Loucy (cell line): ENCODE data around the gene ADGRL3.
"Not testable (repeated sequence)": the region's sequence is repeated elsewhere in the genome, so short reads cannot be mapped to it uniquely, and the experiment has no call there.

Experiments
- H2AFZ ChIP-seq: fragments of 200-600 bp; sonication (generic); 2 replicates; pipeline ENCODE4 v1.6.0; 2016; ENCODE audit warnings: antibody characterized with exemption, mild to moderate bottlenecking, low read length, moderate library complexity
- H3F3A ChIP-seq: fragments of 200-600 bp; 2 replicates; pipeline ENCODE4 v1.6.0; 2016; ENCODE audit warnings: antibody characterized with exemption, low read depth, mild to moderate bottlenecking
- H3K27me3 ChIP-seq: fragments of 200-600 bp; sonication (generic); 2 replicates; pipeline ENCODE4 v1.6.1; 2014; ENCODE audit warnings: low read length, mild to moderate bottlenecking; ENCODE audit not compliant: insufficient read depth, poor library complexity, severe bottlenecking
- H3K36me3 ChIP-seq: fragments of 200-600 bp; sonication (generic); 2 replicates; pipeline ENCODE4 v1.6.1; 2016; ENCODE audit warnings: low read length; ENCODE audit not compliant: insufficient read depth
- H3K4me1 ChIP-seq: fragments of 200-600 bp; sonication (generic); 2 replicates; pipeline ENCODE4 v1.5.1; 2014; ENCODE audit warnings: low read length, mild to moderate bottlenecking; ENCODE audit not compliant: insufficient read depth, poor library complexity, severe bottlenecking
- H3K4me2 ChIP-seq: fragments of 200-600 bp; sonication (generic); 2 replicates; pipeline ENCODE4 v1.6.0; 2014; ENCODE audit warnings: antibody characterized with exemption, low read length, low read depth, mild to moderate bottlenecking; ENCODE audit not compliant: poor library complexity, severe bottlenecking
- H3K4me3 ChIP-seq: fragments of 200-600 bp; sonication (generic); 2 replicates; pipeline ENCODE4 v1.5.1; 2014; ENCODE audit warnings: low read length, mild to moderate bottlenecking, mixed read lengths; ENCODE audit not compliant: poor library complexity, severe bottlenecking
- H3K79me2 ChIP-seq: fragments of 200-600 bp; sonication (generic); 2 replicates; pipeline ENCODE4 v1.6.1; 2014; ENCODE audit warnings: low read length; ENCODE audit not compliant: insufficient read depth
- H3K9ac ChIP-seq: fragments of 200-600 bp; sonication (generic); 2 replicates; pipeline ENCODE4 v1.6.0; 2014; ENCODE audit warnings: mild to moderate bottlenecking, low read depth, low read length, moderate library complexity; ENCODE audit not compliant: poor library complexity, severe bottlenecking
- H3K9me2 ChIP-seq: fragments of 200-600 bp; sonication (generic); replicated peaks from 2 replicates; pipeline ENCODE4 v1.6.1; 2016; ENCODE audit warnings: low read depth, low read length, mixed read lengths
- H3K9me3 ChIP-seq: fragments of 200-600 bp; sonication (generic); 2 replicates; pipeline ENCODE4 v1.6.1; 2014; ENCODE audit warnings: mild to moderate bottlenecking, antibody characterized with exemption, low read length, low read depth; ENCODE audit not compliant: insufficient read depth
- H4K20me1 ChIP-seq: fragments of 200-600 bp; sonication (generic); 2 replicates; pipeline ENCODE4 v1.6.0; 2014; ENCODE audit warnings: antibody characterized with exemption, low read length, mild to moderate bottlenecking; ENCODE audit not compliant: insufficient read depth, poor library complexity, severe bottlenecking
- CTCF ChIP-seq: fragments of 200-600 bp; sonication (generic); conservative IDR thresholded peaks from 2 replicates; pipeline ENCODE4 v1.5.1; 2014; ENCODE audit warnings: mild to moderate bottlenecking, antibody characterized with exemption, low read length
- EZH2phosphoT487 ChIP-seq: fragments of 200-600 bp; IDR thresholded peaks from 2 replicates; pipeline ENCODE4 v1.6.1; 2018; ENCODE audit warnings: antibody characterized with exemption, mild to moderate bottlenecking, moderate library complexity, borderline replicate concordance

The ADGRL3 gene

GRCh38 chr4:61760820-61761219, 560.7 kb downstream of the ADGRL3 start:
- no peaks in the 10 kb centered on the region for H3K79me2 ChIP-seq
- no peak overlapping the region for H2AFZ ChIP-seq
- H3K9me2 ChIP-seq, result no peaks in the 10 kb centered on the region
- no peaks in the 10 kb centered on the region; the same call in 1 of the 2 replicates for H3K9me3 ChIP-seq
- H3K27me3 ChIP-seq, result no peaks in the 10 kb centered on the region
- no peaks in the 10 kb centered on the region for H3K36me3 ChIP-seq
- no peak overlapping the region for H3K4me2 ChIP-seq
- TF ChIP-seq EZH2phosphoT487 (no peak), CTCF (no peak)
- no peaks in the 10 kb centered on the region for H3K4me1 ChIP-seq
- H3K4me3 ChIP-seq, result no peak overlapping the region
- H3F3A ChIP-seq, result no peaks in the 10 kb centered on the region
- no peak overlapping the region for H3K9ac ChIP-seq
- no peaks in the 10 kb centered on the region for H4K20me1 ChIP-seq

- Histone ChIP-seq H3K9ac (no peak overlapping the region), H3K9me2 (no peaks in the 10 kb centered on the region), H2AFZ (no peak overlapping the region), H3F3A (no peaks in the 10 kb centered on the region), H3K79me2 (no peaks in the 10 kb centered on the region), H3K4me3 (no peak overlapping the region), H3K27me3 (no peaks in the 10 kb centered on the region), H3K4me1 (no peaks in the 10 kb centered on the region), H3K9me3 (no peaks in the 10 kb centered on the region; the same call in 1 of the 2 replicates), H3K4me2 (no peak overlapping the region), H3K36me3 (no peaks in the 10 kb centered on the region), H4K20me1 (no peaks in the 10 kb centered on the region)
- TF ChIP-seq CTCF, result no peak
- TF ChIP-seq EZH2phosphoT487, result no peak
Observed at GRCh38 chr4:61762722-61763627, 562.8 kb downstream of the ADGRL3 start.

GRCh38 chr4:61763682-61764081, 563.6 kb downstream of the ADGRL3 start:
- H3K36me3 ChIP-seq, result no peaks in the 10 kb centered on the region
- H3K4me2 ChIP-seq, result no peak overlapping the region
- no peak overlapping the region for H2AFZ ChIP-seq
- H3F3A ChIP-seq, result no peaks in the 10 kb centered on the region
- no peak overlapping the region for H3K9ac ChIP-seq
- TF ChIP-seq EZH2phosphoT487 (no peak), CTCF (no peak)
- no peaks in the 10 kb centered on the region for H4K20me1 ChIP-seq
- H3K27me3 ChIP-seq, result no peaks in the 10 kb centered on the region
- no peak overlapping the region for H3K4me3 ChIP-seq
- no peaks in the 10 kb centered on the region for H3K4me1 ChIP-seq
- H3K79me2 ChIP-seq, result no peaks in the 10 kb centered on the region
- H3K9me3 ChIP-seq, result no peaks in the 10 kb centered on the region; the same call in 1 of the 2 replicates
- H3K9me2 ChIP-seq, result no peaks in the 10 kb centered on the region

- H3K4me2 ChIP-seq, H3K36me3 ChIP-seq, H3K79me2 ChIP-seq, H4K20me1 ChIP-seq, H2AFZ ChIP-seq, H3K4me1 ChIP-seq, H3K27me3 ChIP-seq, H3K4me3 ChIP-seq, H3K9me3 ChIP-seq, H3K9me2 ChIP-seq, H3F3A ChIP-seq, H3K9ac ChIP-seq: not testable (repeated sequence)
Observed at GRCh38 chr4:61764090-61764489, 564.0 kb downstream of the ADGRL3 start.

GRCh38 chr4:61769444-61770167, 569.5 kb downstream of the ADGRL3 start:
- H3K79me2 ChIP-seq, H3K4me3 ChIP-seq, H4K20me1 ChIP-seq, H3F3A ChIP-seq, H2AFZ ChIP-seq, H3K4me2 ChIP-seq, H3K36me3 ChIP-seq, H3K9me2 ChIP-seq, H3K9ac ChIP-seq, H3K9me3 ChIP-seq, H3K27me3 ChIP-seq, H3K4me1 ChIP-seq: not testable (repeated sequence)
